GM21717 (cell line): ENCODE measurements around the gene DPH7.
A peak's percentile ranks its signal among the peaks of the same experiment; 100 is the strongest.
"Not testable (repeated sequence)": the region's sequence is repeated elsewhere in the genome, so short reads cannot be mapped to it uniquely, and the experiment has no call there.

Experiments
- ATAC-seq: cut with Tn5 transposase; IDR thresholded peaks from one replicate; pipeline ENCODE4 v1.9.1; 2021; ENCODE audit warnings: mild to moderate bottlenecking, moderate library complexity; ENCODE audit not compliant: unreplicated experiment

The DPH7 gene

GRCh38 chr9:137581361-137582285 lies 2.9 kb upstream of the DPH7 start:
- ATAC-seq, result no peak

- ATAC-seq, result no peak
Measured at GRCh38 chr9:137580954-137581322, 2.2 kb upstream of the DPH7 start.

- ATAC-seq, result no peak
Measured at GRCh38 chr9:137580209-137580953, 1.7 kb upstream of the DPH7 start.

DNA sequence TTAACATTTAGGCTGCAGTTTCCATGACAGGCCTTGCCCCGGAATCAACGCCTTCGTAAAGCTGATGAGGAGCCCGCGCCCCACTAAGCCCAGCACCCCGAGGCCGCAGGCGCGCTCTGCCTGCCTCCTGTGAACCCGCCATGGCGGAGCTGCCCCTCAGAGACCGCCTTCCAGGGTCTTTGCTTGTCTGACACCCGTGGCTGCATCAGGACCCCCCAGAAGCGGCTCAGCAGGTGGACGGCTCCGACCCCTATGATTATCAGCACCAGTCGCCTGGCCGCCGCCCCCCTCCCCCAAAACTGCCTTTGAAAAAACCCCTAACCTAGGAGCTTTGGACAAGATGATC lies 507 bp upstream of the DPH7 start:
- ATAC-seq, result no peak

DNA sequence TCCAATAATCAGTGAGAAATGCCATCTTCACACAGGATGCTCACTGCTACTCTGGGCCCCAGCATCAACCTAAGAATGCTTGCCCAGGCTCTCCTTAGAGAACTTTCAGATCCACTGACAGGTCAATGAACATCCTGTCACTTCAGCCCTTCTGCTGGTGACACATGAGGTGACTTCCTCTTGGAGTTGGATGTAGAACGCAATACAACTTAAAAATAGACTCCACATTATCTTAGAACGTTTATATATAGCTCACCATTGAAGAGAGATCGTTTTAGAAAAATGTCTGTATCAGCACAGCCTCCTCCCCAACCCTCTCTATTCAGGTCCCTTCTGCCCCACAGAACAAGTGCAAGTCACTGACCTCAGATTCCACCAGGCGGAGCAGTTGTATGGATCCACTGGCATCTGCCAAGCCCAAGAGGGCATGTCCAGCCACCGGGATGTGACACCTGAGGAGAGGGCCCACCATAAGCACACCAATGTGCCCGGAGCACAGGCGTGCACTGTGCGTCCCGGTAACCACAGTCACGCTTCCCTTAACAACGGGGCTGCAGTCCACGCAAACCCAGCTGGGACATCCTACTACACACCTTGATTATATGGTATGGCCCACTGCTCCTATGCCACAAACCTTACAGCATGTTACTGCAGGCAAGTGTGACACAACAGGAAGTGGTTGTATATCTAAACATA lies 2.9 kb downstream of the DPH7 start:
- no peak for ATAC-seq

DNA sequence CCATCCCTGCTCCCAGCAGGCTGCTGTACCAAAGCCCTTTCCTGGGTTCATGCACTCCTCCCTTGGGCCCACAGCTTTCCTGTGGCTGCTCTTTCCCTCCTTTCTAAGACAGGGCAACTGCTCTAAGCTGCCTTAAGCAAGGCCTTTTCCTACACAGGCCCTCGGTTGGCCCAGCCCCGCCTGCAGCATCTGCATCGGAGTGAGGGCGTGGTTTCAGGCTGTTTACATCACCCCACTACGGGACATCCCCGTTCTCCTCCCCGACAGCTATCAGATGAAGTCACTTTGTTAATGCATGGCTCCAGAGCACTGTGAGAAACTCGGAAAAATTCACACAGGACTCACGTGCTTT lies 3.4 kb downstream of the DPH7 start:
- no peak for ATAC-seq

DNA sequence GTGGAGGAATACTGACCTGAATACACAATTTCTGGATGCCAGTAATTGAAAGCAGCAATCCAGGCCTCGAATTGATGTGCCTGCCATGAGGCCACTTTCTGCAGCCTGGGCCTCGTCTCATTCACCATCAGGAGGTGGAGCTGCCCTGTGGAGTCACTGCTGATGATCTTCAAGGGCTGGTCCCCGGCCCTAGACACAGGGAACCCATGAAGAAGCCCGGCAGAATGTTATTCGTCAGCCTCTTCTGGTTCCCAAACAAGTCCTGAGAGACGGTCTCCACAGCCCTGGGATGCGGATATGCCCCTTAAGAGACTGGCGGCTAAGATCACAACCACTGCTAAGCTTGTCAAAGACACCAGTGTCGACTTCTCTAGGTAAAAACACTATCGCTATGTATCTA lies 4.5 kb downstream of the DPH7 start:
- ATAC-seq, result no peak

DNA sequence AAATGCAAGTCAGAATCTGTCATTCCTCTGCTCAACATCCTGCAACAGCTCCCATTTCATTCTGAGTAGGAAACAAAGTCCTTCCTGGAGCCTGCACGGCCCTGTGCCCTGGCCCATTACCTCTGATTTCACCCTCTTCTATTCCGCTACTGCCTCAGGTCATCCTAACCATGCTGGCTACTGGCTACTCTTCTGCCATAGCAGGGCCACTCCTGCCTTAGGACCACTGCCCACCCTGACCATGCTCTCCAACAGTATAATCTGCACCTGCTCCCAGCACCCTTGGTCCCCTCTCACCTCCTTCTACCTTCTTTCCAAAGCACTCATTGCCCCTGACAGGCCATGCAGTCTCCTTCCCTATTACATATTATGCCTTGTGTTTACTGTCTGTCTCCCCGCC lies 8.2 kb downstream of the DPH7 start:
- ATAC-seq, result no peak

- no peak for ATAC-seq
Measured at GRCh38 chr9:137569609-137570203, 9.0 kb downstream of the DPH7 start.

GRCh38 chr9:137568445-137568844 lies 10.3 kb downstream of the DPH7 start:
- ATAC-seq, result not testable (repeated sequence)

GRCh38 chr9:137564817-137565411 lies 13.8 kb downstream of the DPH7 start:
- ATAC-seq, result no peak

GRCh38 chr9:137564134-137564533 lies 14.6 kb downstream of the DPH7 start:
- no peak for ATAC-seq

DNA sequence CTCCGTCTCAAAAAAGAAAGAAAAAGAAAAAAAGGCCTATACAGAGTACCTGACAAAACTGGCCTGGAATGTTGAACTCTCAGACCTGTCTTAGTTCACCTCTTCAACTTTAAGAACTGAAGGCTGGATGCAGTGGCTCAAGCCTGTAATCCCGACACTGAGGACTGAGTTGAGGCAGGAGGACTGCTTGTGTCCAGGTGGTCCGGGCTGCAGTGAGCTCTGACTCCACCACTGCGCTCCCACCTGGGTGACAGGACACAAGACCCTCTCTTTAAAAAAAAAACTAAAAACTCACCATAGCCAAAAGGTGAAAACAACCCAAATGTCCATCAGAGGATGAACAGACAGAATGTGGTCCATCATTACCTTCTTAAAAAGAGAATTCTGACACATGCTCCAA lies 20.6 kb downstream of the DPH7 start:
- ATAC-seq, result no peak

- ATAC-seq, result no peak
Measured at GRCh38 chr9:137556069-137556838, 22.5 kb downstream of the DPH7 start.

DNA sequence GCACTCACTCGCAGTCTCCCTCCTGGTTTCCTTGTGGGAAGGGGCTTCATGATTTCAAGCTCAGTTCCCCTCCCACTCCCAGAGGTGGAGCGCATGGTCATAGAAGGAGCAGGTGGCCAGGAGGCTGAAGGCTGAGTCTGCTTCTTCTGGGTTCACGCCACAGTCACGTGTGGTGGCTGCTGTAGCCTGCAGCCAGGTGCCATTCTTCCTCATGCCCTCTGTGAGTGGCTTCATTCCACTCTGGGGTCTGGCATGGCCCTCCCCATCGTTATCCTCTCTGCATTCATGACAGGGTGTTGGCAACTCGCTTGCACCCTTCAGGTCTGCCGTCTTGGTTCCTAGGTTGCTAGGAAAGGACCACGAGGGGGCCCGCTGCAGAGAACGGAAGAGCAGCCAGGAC lies 23.5 kb downstream of the DPH7 start:
- no peak for ATAC-seq

DNA sequence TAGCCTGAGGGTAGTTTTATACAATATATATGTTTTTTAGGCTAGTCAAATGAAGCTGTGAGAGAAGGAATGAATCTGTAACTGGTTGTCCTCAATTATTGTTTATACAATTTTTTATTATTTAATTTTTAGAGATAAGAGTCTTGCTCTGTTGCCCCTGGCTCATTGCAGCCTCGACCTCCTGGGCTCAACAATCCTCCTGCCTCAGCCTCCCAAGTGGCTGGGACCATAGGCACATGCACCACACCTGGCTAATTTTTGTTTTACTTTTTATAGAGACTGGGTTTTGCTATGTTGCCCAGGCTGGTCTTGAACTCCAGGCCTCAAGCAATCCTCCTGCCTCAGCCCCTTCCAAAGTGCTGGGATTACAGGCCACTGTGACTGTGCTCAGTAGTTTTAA lies 24.4 kb downstream of the DPH7 start:
- ATAC-seq, result no peak

GRCh38 chr9:137553654-137554053 lies 25.1 kb downstream of the DPH7 start:
- ATAC-seq, result not testable (repeated sequence)

DNA sequence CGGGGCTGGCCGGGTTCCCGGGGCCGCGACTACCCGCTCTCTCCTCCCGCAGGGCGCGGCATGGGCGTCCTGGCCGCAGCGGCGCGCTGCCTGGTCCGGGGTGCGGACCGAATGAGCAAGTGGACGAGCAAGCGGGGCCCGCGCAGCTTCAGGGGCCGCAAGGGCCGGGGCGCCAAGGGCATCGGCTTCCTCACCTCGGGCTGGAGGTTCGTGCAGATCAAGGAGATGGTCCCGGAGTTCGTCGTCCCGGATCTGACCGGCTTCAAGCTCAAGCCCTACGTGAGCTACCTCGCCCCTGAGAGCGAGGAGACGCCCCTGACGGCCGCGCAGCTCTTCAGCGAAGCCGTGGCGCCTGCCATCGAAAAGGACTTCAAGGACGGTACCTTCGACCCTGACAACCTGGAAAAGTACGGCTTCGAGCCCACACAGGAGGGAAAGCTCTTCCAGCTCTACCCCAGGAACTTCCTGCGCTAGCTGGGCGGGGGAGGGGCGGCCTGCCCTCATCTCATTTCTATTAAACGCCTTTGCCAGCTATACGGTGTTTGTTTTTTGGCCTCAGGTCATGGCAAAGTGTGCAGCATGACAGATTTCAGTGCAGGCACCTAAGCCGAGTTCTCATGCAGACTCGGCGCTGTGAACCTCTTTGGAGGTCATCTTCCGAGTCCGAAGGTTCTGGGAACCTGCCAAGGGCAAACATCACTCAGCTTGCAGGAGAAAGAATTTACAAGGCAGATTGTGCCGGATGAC lies 26.5 kb downstream of the DPH7 start:
- peak; percentile 27 for ATAC-seq

DNA sequence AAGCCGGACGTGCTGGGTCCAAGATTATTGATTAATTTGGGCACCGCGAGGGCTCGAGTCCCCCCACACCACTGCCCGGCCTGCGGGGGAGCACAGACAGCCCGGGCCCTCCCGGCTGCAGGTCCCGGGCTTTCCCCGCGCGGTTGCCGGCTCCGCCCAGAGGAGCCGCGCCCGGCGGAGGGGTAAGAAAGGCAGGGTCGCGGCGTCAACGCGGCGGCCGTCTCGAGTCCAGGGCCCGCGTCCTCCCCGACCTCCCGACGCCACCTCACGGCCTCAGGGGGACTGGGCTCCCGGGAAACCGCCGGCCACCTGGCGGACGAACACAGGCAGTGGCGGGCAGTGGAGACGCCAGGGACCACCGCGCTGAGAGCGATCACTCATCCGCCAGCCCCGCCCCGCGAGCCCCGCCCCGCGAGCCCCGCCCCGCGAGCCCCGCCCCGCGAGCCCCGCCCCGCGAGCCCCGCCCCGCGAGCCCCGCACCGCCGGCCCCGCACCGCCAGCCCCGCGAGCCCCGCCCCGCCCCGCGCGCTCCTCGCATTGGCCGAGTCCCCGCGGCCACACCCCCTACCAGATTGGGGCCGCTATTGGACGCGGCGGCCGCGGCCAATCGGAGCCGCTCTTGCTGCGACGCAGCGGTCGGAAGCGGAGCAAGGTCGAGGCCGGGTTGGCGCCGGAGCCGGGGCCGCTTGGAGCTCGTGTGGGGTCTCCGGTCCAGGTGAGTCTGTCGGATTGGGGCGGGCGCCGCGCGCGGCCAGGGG lies 27.3 kb downstream of the DPH7 start, which contains the start of gene MRPL41:
TSS of gene MRPL41 (plus strand) at position 616 of the 758 bp plus-strand sequence. CDS start 203 bp downstream, outside the sequence.
- peak; percentile 78 for ATAC-seq
